HEK293T (cell line): ENCODE results near the gene TMEM135.
"Not testable (repeated sequence)": the region's sequence is repeated elsewhere in the genome, so short reads cannot be mapped to it uniquely, and the experiment has no call there.

Experiments
- CTCF ChIA-PET: fragments of 350-600 bp; formaldehyde crosslinking; extraction: SDS; loops from one replicate; lab custom pipeline; 2021; ENCODE audit warnings: antibody characterized with exemption, inconsistent platforms; lab: Yijun Ruan, JAX
- POLR2A ChIA-PET: fragments of 350-600 bp; formaldehyde crosslinking; extraction: SDS; loops from one replicate; lab custom pipeline; 2020; ENCODE audit warnings: antibody characterized with exemption, inconsistent platforms; lab: Yijun Ruan, JAX
- DNase-seq: peaks from one replicate; pipeline ENCODE4 v3.0.0; 2012; ENCODE audit warnings: mixed read lengths; ENCODE audit errors: extremely low spot score
- ARNT ChIP-seq: fragments of 450-650 bp; IDR thresholded peaks from 2 replicates; pipeline ENCODE4 v1.6.1; 2017; ENCODE audit warnings: mild to moderate bottlenecking
- BHLHE40 ChIP-seq: fragments of 450-650 bp; IDR thresholded peaks from 2 replicates; pipeline ENCODE4 v1.6.1; 2016; ENCODE audit warnings: mild to moderate bottlenecking, moderate library complexity, borderline replicate concordance
- CTBP1 ChIP-seq: fragments of 450-650 bp; IDR thresholded peaks from 2 replicates; pipeline ENCODE4 v1.6.1; 2016; ENCODE audit warnings: borderline replicate concordance
- ELF4 ChIP-seq: fragments of 450-650 bp; IDR thresholded peaks from 2 replicates; pipeline ENCODE4 v1.6.1; 2017; ENCODE audit warnings: antibody characterized with exemption
- FOXA1 ChIP-seq: fragments of 450-650 bp; IDR thresholded peaks from 2 replicates; pipeline ENCODE4 v1.6.1; 2016; ENCODE audit warnings: mild to moderate bottlenecking
- FOXK2 ChIP-seq: fragments of 450-650 bp; IDR thresholded peaks from 2 replicates; pipeline ENCODE4 v1.6.1; 2016; ENCODE audit warnings: mild to moderate bottlenecking
- FOXM1 ChIP-seq: fragments of 450-650 bp; IDR thresholded peaks from 2 replicates; pipeline ENCODE4 v1.6.1; 2017; ENCODE audit warnings: mild to moderate bottlenecking, borderline replicate concordance
- HDGF ChIP-seq: fragments of 450-650 bp; IDR thresholded peaks from 2 replicates; pipeline ENCODE4 v1.6.1; 2017; ENCODE audit warnings: antibody characterized with exemption, borderline replicate concordance
- L3MBTL2 ChIP-seq: fragments of 450-650 bp; conservative IDR thresholded peaks from 2 replicates; pipeline ENCODE4 v1.6.1; 2016; ENCODE audit warnings: mild to moderate bottlenecking
- LEF1 ChIP-seq: fragments of 450-650 bp; IDR thresholded peaks from 2 replicates; pipeline ENCODE4 v1.6.1; 2017; ENCODE audit warnings: mild to moderate bottlenecking, borderline replicate concordance
- NFRKB ChIP-seq: fragments of 450-650 bp; IDR thresholded peaks from 2 replicates; pipeline ENCODE4 v1.6.1; 2016; ENCODE audit warnings: mild to moderate bottlenecking, moderate library complexity
- SP1 ChIP-seq: fragments of 450-650 bp; IDR thresholded peaks from 2 replicates; pipeline ENCODE4 v1.6.1; 2017
- SUZ12 ChIP-seq: fragments of 450-650 bp; IDR thresholded peaks from 2 replicates; pipeline ENCODE4 v1.6.1; 2016; ENCODE audit warnings: mild to moderate bottlenecking
- TARDBP ChIP-seq: fragments of 450-650 bp; IDR thresholded peaks from 2 replicates; pipeline ENCODE4 v1.6.1; 2016
- ZNF384 ChIP-seq: fragments of 450-650 bp; IDR thresholded peaks from 2 replicates; pipeline ENCODE4 v1.6.1; 2016
- TF ChIP-seq, protein P1 (sequence below): fragments of 450-650 bp; IDR thresholded peaks from 2 replicates; pipeline ENCODE4 v1.6.1; 2016

TMEM135 gene

DNA sequence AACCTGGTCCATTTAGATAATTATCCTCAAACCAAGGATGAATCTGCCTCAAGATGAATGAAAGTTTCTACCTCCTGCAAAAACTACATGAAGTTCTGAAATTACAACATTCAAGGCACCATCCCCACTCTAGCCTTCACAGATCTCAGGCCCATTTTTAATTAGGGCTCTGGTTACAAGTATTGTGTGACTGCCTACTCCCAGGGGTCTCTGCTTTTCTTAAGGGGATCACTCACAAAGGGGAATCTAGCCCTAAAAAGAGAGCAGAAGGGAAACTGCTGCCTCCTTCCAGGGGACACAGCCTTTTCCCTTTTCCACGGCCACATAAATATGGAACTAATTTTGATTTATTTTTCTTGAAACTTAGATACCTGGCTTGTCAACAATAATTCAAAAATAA, 17.4 kb upstream of the TMEM135 start:
- POLR2A ChIA-PET = no interaction called here
- no peak for DNase-seq
- TF ChIP-seq, protein P1, sequence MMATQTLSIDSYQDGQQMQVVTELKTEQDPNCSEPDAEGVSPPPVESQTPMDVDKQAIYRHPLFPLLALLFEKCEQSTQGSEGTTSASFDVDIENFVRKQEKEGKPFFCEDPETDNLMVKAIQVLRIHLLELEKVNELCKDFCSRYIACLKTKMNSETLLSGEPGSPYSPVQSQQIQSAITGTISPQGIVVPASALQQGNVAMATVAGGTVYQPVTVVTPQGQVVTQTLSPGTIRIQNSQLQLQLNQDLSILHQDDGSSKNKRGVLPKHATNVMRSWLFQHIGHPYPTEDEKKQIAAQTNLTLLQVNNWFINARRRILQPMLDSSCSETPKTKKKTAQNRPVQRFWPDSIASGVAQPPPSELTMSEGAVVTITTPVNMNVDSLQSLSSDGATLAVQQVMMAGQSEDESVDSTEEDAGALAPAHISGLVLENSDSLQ = no peak
- no peak for TF ChIP-seq NFRKB
- no peak for TF ChIP-seq CTBP1
- TF ChIP-seq ARNT = no peak
- TF ChIP-seq L3MBTL2 = no peak
- no peak for TF ChIP-seq SUZ12
- no peak for TF ChIP-seq FOXK2
- TF ChIP-seq TARDBP = no peak
- TF ChIP-seq HDGF = no peak
- no peak for TF ChIP-seq ZNF384
- TF ChIP-seq ELF4 = no peak
- TF ChIP-seq FOXA1 = no peak
- TF ChIP-seq FOXM1 = no peak
- TF ChIP-seq BHLHE40 = no peak
- no peak for TF ChIP-seq LEF1
- TF ChIP-seq SP1 = no peak
- CTCF ChIA-PET = no interaction called here

DNA sequence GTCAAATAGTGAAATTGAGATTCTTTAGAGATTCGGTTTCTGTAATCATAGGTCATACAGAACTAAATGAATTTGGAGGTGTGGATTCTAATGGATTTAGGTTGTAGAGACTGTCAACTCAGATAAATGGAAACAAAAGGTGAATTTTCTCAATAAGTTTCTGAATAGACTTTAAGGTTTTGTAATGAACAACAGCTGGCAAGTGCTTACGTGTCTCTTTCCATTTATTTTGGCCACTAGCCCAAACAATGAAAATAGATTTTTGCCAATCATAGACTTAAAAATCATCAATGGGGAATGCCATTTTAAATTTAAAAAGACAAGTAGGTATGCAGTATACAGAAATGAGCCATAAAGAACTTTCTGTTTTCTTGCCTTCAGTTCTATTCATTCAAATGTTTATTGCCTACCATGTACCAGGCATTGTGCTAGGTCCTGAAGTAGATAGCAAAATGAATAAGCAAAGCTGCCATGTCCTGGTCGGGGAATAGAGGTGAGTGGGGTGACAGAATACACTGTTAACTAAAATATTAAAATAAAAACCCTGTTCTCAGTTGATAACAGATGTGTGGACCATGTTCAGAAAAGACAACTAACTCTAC, 16.9 kb upstream of the TMEM135 start:
- TF ChIP-seq SUZ12 (no peak), FOXK2 (no peak), CTBP1 (no peak), FOXM1 (no peak), ARNT (no peak), LEF1 (no peak), HDGF (no peak), L3MBTL2 (no peak), FOXA1 (no peak), ELF4 (no peak), NFRKB (no peak), TARDBP (no peak), SP1 (no peak), ZNF384 (no peak), BHLHE40 (no peak)
- TF ChIP-seq, protein P1 = no peak
- DNase-seq = no peak
- CTCF ChIA-PET = interaction anchor here (1.1 kb wide), 1 partner anchor 17 kb away, joined by 3 read pairs; the partner anchor contains the start of gene TMEM135
- POLR2A ChIA-PET = no interaction called here

DNA sequence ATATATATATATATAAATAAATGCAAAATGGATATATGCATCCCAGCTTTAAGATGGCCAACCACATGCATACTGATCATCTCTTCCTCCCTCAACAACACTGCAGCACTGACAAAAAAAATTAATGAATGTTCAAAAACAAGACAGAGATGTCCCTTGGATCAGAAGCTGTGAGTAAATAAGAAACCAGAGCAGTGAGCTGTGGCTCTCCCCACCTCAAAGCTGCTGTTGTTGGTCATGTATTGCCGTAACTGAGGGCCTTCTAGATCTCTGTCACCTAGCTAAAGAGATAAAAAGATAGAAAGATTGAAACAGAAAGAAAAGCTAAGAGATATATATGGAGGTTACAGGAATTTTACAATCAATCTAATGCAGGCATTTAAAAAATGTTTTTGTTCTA, 15.5 kb upstream of the TMEM135 start:
- ChIA-PET CTCF (no interaction called here), POLR2A (interaction anchor here (1.4 kb wide), 1 partner anchor 16 kb away, joined by 4 read pairs; the partner anchor contains the start of gene TMEM135)
- no peak for TF ChIP-seq TARDBP
- TF ChIP-seq, protein P1 = no peak
- TF ChIP-seq BHLHE40 = no peak
- TF ChIP-seq L3MBTL2 = no peak
- no peak for DNase-seq

DNA sequence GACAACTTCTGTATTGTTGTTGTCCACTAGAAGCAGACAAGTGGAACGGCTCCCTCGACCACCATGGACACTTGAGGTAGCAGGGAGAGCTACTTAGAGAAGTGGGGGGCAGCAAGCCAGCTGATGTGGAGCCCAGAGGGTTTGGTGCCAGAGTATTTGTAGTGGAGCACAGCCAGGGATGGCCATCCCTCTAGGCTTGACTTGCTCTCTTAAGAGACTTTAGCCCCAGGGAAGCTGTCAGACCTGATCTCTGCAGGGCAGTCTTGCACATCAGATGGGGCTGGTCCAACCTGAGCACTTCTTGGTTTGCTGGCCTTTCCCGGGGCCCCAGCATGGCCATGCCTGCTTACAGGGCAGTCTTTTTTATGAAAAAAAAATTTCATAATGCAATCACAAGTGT, 15.0 kb upstream of the TMEM135 start:
- TF ChIP-seq BHLHE40 = no peak
- TF ChIP-seq, protein P1 = no peak
- TF ChIP-seq HDGF = no peak
- no peak for TF ChIP-seq ZNF384
- TF ChIP-seq ELF4 = no peak
- no peak for TF ChIP-seq FOXK2
- no peak for TF ChIP-seq NFRKB
- no peak for TF ChIP-seq FOXM1
- TF ChIP-seq L3MBTL2 = no peak
- no peak for TF ChIP-seq FOXA1
- TF ChIP-seq ARNT = no peak
- DNase-seq = no peak
- ChIA-PET CTCF (no interaction called here), POLR2A (interaction anchor here (1.4 kb wide), 1 partner anchor 15 kb away, joined by 4 read pairs; the partner anchor contains the start of gene TMEM135)

DNA sequence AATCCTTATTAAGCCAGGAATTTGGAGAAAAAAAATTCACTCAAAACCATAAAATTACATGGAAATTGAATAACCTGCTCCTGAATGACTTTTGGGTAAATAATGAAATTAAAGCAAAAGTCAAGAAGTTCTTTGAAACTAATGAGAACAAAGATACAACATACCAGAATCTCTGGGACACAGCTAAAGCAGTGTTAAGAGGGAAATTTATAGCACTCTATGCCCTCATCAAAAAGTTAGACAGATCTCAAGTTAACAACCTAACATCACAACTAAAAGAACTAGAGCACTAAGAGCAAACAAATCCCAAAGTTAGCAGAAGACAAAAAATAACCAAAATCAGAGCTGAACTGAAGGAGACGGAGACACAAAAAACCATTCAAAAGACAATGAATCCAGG, 11.3 kb upstream of the TMEM135 start:
- CTCF ChIA-PET = not testable (repeated sequence)

DNA sequence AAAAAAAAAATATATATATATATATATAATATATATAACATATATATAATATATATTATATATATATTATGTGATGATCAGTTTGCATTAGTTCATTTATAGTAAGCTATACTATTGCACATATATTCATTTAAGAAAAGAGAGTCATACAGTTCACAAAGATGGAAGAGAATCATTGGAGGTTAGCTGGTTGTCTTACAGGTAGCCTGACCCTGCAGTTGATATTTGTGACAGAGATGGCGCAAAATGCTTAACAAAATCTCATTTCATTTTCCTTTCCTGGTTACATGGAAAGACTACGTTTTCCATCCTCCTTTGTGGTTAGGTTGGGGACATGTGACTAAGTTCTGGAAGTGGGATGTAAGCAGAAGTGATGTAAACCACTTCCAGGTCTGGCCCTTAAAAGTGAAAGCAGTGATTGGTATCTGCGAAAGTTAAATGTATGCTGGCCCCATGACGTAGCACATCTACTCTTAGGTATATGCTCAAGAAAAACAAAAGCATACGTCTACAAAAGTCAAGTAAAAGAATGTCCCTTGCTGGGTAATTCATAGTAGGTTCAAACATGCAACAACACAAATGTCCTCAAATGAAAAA, 7.2 kb upstream of the TMEM135 start:
- POLR2A ChIA-PET = no interaction called here
- no peak for DNase-seq
- TF ChIP-seq NFRKB = no peak
- no peak for TF ChIP-seq BHLHE40
- no peak for TF ChIP-seq TARDBP
- no peak for TF ChIP-seq FOXM1
- no peak for TF ChIP-seq CTBP1
- no peak for TF ChIP-seq HDGF
- no peak for TF ChIP-seq SUZ12
- no peak for TF ChIP-seq ARNT
- no peak for TF ChIP-seq L3MBTL2
- TF ChIP-seq ZNF384 = no peak
- no peak for TF ChIP-seq FOXA1
- no peak for TF ChIP-seq LEF1
- TF ChIP-seq FOXK2 = no peak
- TF ChIP-seq, protein P1 = no peak
- no peak for TF ChIP-seq ELF4
- TF ChIP-seq SP1 = no peak
- CTCF ChIA-PET = no interaction called here

More for the DNA sequence above, 11.3 kb upstream of the TMEM135 start:
- DNase-seq, POLR2A ChIA-PET: not testable (repeated sequence)
